H1 (cell line): ENCODE data around the gene SNX3. TPM values are rescaled to one million over a fixed set of nuclear protein-coding genes. Genes with fewer than 3 reads are reported as not detected.

ENCODE experiments used
- ASH2L ChIP-seq: fragments of 200-600, 300-600 bp; sonication (generic); IDR thresholded peaks from one replicate; pipeline ENCODE4 v1.7.1; 2017; ENCODE audit warnings: low read length
- CREB1 ChIP-seq: IDR thresholded peaks from 2 replicates; pipeline ENCODE4 v1.6.1; 2012; ENCODE audit warnings: inconsistent platforms
- CTCF ChIP-seq, 3 experiments: IDR thresholded peaks; 1 replicate in 2 of 3; 2 replicates in 1 of 3; pipeline versions ENCODE4 v1.5.1 to v1.6.1; 2011; ENCODE audit warnings: low read length in 3 of 3, mild to moderate bottlenecking in 3 of 3, inconsistent platforms in 2 of 3, low read depth in 1 of 3, moderate library complexity in 1 of 3; ENCODE audit not compliant: insufficient read depth in 1 of 3; ENCODE audit errors: control extremely low read depth in 1 of 3
- EP300 ChIP-seq, 2 experiments: IDR thresholded peaks; 1 replicate in 1 of 2; 2 replicates in 1 of 2; pipeline ENCODE4 v1.6.1; 2011 to 2012; ENCODE audit warnings: low read depth in 2 of 2, low read length in 2 of 2, mild to moderate bottlenecking in 2 of 2, borderline replicate concordance in 1 of 2, inconsistent platforms in 1 of 2, moderate library complexity in 1 of 2
- EZH2 ChIP-seq: fragments of 200-600 bp; sonication (generic); IDR thresholded peaks from 2 replicates; pipeline ENCODE4 v1.7.1; 2012; ENCODE audit warnings: low read depth, mild to moderate bottlenecking, moderate library complexity, low read length, inconsistent platforms; ENCODE audit not compliant: severe bottlenecking
- GABPA ChIP-seq: IDR thresholded peaks from 2 replicates; pipeline ENCODE4 v1.6.1; 2011; ENCODE audit warnings: mild to moderate bottlenecking, low read length, moderate library complexity, borderline replicate concordance; ENCODE audit not compliant: insufficient read depth
- HDAC2 ChIP-seq, 2 experiments: fragments of 300-600 bp in 1 of 2; sonication (generic) in 1 of 2; IDR thresholded peaks; 2 replicates each; pipeline ENCODE4 v1.6.1; 2011 to 2012; ENCODE audit warnings: low read depth in 2 of 2, low read length in 2 of 2, mild to moderate bottlenecking in 2 of 2, moderate library complexity in 2 of 2, borderline replicate concordance in 1 of 2, inconsistent platforms in 1 of 2
- KDM4A ChIP-seq: IDR thresholded peaks from one replicate; pipeline ENCODE4 v1.7.1; 2012; ENCODE audit warnings: low read depth, mild to moderate bottlenecking, moderate library complexity, low read length, inconsistent platforms; ENCODE audit not compliant: severe bottlenecking
- NANOG ChIP-seq: IDR thresholded peaks from 2 replicates; pipeline ENCODE4 v1.6.1; 2011; ENCODE audit warnings: low read length, low read depth, mild to moderate bottlenecking, inconsistent platforms; ENCODE audit not compliant: insufficient read depth, poor library complexity, severe bottlenecking
- RAD21 ChIP-seq, 2 experiments: IDR thresholded peaks in 1 of 2; conservative IDR thresholded peaks in 1 of 2; 2 replicates each; pipeline ENCODE4 v1.6.1; 2011; ENCODE audit warnings: low read depth in 2 of 2, low read length in 2 of 2, improper control_type of control experiment in 1 of 2, inconsistent platforms in 1 of 2, mild to moderate bottlenecking in 1 of 2, moderate library complexity in 1 of 2
- RBBP5 ChIP-seq: IDR thresholded peaks from 2 replicates; pipeline ENCODE4 v1.7.1; 2012; ENCODE audit warnings: low read depth, mild to moderate bottlenecking, inconsistent platforms, low read length, moderate library complexity, borderline replicate concordance
- SIN3A ChIP-seq, 2 experiments: IDR thresholded peaks in 1 of 2; conservative IDR thresholded peaks in 1 of 2; 2 replicates each; pipeline ENCODE4 v1.6.1; 2011 to 2012; ENCODE audit warnings: low read length in 2 of 2, improper control_type of control experiment in 1 of 2, low read depth in 1 of 2, mild to moderate bottlenecking in 1 of 2
- SIX5 ChIP-seq: IDR thresholded peaks from 2 replicates; pipeline ENCODE4 v1.6.1; 2011; ENCODE audit warnings: mild to moderate bottlenecking, low read depth, low read length
- TAF1 ChIP-seq: IDR thresholded peaks from 2 replicates; pipeline ENCODE4 v1.6.1; 2011; ENCODE audit warnings: mild to moderate bottlenecking, low read depth, low read length
- TAF7 ChIP-seq: optimal IDR thresholded peaks from 2 replicates; pipeline ENCODE3; 2011; ENCODE audit warnings: low read depth, mild to moderate bottlenecking, inconsistent platforms, low read length, moderate library complexity, borderline replicate concordance
- TCF12 ChIP-seq: IDR thresholded peaks from 2 replicates; pipeline ENCODE4 v1.6.1; 2011; ENCODE audit warnings: low read depth, mild to moderate bottlenecking, low read length
- YY1 ChIP-seq: IDR thresholded peaks from 2 replicates; pipeline ENCODE4 v1.6.1; 2011; ENCODE audit warnings: low read depth, mild to moderate bottlenecking, low read length
- polyA plus RNA-seq, 7 experiments: library from polyadenylated mRNA; depleted of rRNA in 3 of 7; stranded (reverse) in 5 of 7; unstranded in 2 of 7; fragments of >200 nt in 5 of 7; fragments of 200-250 nt in 2 of 7; gene quantifications; 1 replicate in 5 of 7; 2 replicates in 1 of 7; 4 replicates in 1 of 7; pipeline versions ENCODE4 v1.2.1 to v1.2.3, GENCODE V29; 2011 to 2013; ENCODE audit warnings: missing spikeins in 2 of 7, mixed read lengths in 2 of 7
- total RNA-seq: library from RNA; stranded (reverse); fragmentation: NEBNext Ultra II Directional; extraction: Animal tissue kit (Norgen Biotek cat#: 25700); gene quantifications from 2 replicates; pipeline ENCODE4 v1.2.1, GENCODE V29; 2021

SNX3 gene
- total and polyA plus RNA-seq, 2 of the 8 experiments (the other 6 are each of a cell fraction or from before 2014, with no cell fraction given), result 72.5 to 150 TPM

GRCh38 chr6:108260809-108261569, at the start of gene SNX3 (continued):
- TF ChIP-seq KDM4A (peak; percentile 85), YY1 (peak; percentile 75; the same call in 1 of the 2 replicates), TCF12 (0 out of 2 replicates have a peak, but pooled peaks have one; percentile 40), CREB1 (peak; percentile 34; the same call in 1 of the 2 replicates), EP300 (IDR thresholded peaks at IDR 0.05; ENCODE audit: borderline replicate concordance in 1 of 2, low read depth in 2 of 2, low read length in 2 of 2) (peak in 1 of 2 experiments; percentile 25; a peak in 1 of 3 replicates), RBBP5 (0 out of 2 replicates have a peak, but pooled peaks have one; percentile 81), HDAC2 (IDR thresholded peaks at IDR 0.05; ENCODE audit: borderline replicate concordance in 1 of 2, low read depth in 2 of 2, low read length in 2 of 2) (0 out of 4 replicates have a peak, but pooled peaks have one; percentile 23 to 36), GABPA (peak; percentile 72; the same call in 1 of the 2 replicates), RAD21 (IDR thresholded peaks at IDR 0.05 in 1 of 2, conservative IDR thresholded peaks at IDR 0.05 in 1 of 2; ENCODE audit: low read depth in 2 of 2, low read length in 2 of 2) (peak in 1 of 2 experiments; percentile 23; a peak in 1 of 4 replicates), TAF1 (peak; percentile 87), CTCF (IDR thresholded peaks at IDR 0.05; ENCODE audit: control extremely low read depth in 1 of 3, insufficient read depth in 1 of 3, low read depth in 1 of 3, low read length in 3 of 3) (peak in 2 of 3 experiments; percentile 2 to 27; a peak in 3 of 4 replicates), SIN3A (conservative IDR thresholded peaks at IDR 0.05 in 1 of 2, IDR thresholded peaks at IDR 0.05 in 1 of 2; ENCODE audit: low read depth in 1 of 2, low read length in 2 of 2) (peak in 1 of 2 experiments; percentile 28; a peak in 1 of 4 replicates), ASH2L (peak; percentile 99), TAF7 (peak; percentile 80), NANOG (peak; percentile 28), EZH2 (no peak), SIX5 (peak; percentile 47; the same call in 1 of the 2 replicates)
